Skin of body (tissue), 2 donors: Measurements from ENCODE around the gene GLRA3. TPM values are rescaled to one million over a fixed set of nuclear protein-coding genes. Genes with fewer than 3 reads are reported as not detected.
"Not testable (repeated sequence)": the region's sequence is repeated elsewhere in the genome, so short reads cannot be mapped to it uniquely, and the experiment has no call there.

Experiments
- DNase-seq: peaks from one replicate; lab custom pipeline; 2025; lab: John Stamatoyannopoulos, UW
- total RNA-seq: library from RNA; depleted of rRNA; stranded (reverse); fragments of >200 nt; gene quantifications from one replicate; pipeline ENCODE4 v1.2.3, GENCODE V29; 2014

GLRA3 gene
- total RNA-seq = not detected

GRCh38 chr4:174828845-174829701 is at the start of gene GLRA3:
Gene GLRA3 (minus strand): TSS chr4:174829247. CDS start chr4:174828811, 436 bp downstream.
- DNase-seq = no peak

DNA sequence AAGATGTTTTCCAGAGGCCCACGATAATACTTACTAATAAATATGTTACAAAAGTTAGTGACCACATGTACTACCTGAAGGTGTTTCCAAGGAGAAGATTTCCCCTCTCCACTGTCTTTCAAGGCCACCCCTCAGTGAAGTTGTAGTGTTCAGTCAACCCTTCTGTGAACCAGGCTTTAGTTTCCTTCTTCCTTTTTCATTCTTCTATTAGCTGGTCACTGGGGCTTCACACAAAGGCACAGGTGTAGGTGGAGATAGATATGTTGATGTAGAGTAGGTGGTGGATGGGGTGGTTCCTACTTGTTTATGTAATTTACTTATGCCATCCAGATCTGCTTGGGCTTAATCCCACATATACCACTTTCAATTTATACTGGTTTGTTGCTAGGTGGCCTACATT is 45.9 kb upstream of the GLRA3 start:
- DNase-seq = no peak

GRCh38 chr4:174873931-174874330 is 44.9 kb upstream of the GLRA3 start:
- no peak for DNase-seq

DNA sequence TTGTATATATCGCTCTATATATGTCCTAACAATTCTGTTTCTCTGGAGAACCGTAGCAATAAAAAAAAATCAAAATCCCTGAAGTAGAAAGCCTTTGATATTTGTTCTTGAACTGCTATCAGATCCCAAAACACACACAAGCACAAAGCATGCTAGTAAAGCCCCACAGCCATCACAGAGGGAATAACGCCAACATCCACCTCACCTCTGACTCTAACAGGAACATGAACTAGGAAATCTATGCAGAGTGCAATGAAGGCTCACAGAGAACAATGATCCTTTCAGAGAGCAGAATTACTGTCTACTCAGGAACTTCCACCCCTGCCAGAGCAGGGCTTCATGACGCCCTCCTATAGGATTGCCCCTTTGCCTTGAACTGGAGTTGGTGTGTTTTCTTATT is 44.1 kb upstream of the GLRA3 start:
- not testable (repeated sequence) for DNase-seq

GRCh38 chr4:174871407-174871806 is 42.4 kb upstream of the GLRA3 start:
- no peak for DNase-seq

DNA sequence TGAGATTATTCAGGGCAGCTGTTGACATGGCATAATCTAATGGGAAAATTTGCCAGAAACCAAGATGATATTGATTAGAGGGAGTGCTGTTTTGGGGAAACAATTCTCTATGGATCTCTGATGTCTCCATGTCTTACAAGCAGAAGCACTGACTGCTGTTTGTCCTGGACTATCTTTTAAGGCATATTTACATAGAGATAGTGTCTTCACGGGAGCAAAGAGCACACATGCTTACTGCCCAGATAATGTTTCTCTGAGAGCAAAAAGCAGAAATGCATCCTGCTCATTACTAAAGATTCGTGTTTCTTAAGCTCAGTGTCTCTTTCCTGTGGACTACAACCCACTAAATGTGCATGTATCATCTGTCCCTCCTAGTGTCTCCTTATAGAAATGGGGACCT is 41.3 kb upstream of the GLRA3 start:
- DNase-seq = no peak

DNA sequence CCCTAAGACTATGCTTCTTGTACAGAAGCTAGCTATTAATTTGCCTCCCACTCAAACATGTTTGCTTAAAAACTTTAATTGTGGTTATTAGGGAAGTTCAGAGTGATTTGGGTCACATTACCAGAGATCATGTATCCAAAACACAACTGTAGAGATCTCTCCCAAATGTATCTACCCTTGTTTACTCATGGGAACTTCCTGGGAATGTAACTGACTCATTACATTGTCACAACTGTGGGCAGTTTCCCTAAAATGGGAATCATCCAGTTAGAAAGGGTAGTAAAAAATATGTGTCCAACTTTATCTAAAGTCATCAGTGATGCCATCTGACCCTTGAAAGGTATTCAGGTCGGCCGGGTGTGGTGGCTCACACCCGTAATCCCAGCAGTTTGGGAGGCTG is 40.3 kb upstream of the GLRA3 start:
- DNase-seq = no peak

DNA sequence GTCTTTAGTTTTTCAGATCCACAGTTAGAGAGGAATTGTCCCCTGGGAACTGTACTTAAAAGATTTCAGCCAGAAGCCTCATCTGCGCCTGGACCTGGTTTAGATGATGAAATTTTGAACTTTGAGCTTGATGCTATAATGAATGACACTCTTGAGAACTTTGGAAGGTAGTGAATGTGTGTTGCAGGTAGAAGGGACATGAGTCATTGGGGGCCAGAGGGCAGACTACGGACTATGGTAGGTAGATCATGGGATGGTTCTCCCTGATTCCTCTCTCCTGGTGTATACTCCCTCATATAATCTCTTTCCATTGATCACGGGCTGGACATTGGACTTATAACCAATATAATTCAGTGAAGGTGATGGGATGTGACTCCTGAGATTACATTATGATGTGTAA is 38.9 kb upstream of the GLRA3 start:
- DNase-seq = no peak

DNA sequence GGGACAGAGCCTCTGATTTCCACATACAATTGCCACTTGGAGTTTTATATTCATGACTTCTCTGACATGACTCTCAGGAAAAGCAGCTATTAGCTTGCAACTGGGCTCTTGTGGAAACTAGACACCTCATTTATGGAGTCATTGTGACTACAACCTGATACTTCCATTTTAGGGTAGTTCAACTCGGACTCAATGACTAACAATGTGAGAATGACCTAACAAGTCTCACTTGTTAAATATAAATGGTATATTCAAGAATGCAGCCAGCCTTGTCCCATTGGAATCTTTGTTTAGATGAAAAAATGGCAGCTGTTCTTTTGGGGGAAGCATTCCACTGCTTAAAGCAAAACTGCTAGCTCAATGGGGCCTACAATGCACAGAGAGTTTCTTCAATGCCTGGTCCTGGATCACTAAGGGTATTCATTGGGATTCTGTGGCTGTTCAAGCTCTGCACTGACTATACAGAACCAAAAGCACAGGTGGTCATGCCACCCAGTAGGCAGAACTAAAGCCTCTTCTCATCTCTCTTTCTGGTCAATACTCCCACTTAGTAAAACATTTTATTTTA is 36.5 kb upstream of the GLRA3 start:
- DNase-seq = no peak

DNA sequence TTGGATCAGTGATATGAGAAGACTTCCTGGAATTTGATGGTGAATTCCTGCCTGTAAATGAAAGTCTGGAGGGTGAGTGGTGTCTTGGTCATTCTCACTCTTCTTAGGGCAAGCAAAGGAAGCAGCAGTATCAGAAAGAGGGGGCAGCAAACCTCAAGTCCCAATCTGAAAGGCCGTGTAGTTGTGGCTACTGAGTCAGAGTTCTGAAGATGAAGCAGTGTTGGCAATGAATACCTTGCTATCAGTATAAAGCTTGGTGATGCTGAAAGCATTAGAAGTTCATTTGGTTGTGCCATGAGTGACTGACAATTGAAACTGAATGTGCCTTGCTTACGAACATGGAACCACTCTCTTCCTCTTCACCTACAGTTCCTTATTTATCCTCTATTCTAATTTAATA is 35.0 kb upstream of the GLRA3 start:
- no peak for DNase-seq

GRCh38 chr4:174860588-174860987 is 31.5 kb upstream of the GLRA3 start:
- no peak for DNase-seq

GRCh38 chr4:174859904-174860303 is 30.9 kb upstream of the GLRA3 start:
- no peak for DNase-seq

DNA sequence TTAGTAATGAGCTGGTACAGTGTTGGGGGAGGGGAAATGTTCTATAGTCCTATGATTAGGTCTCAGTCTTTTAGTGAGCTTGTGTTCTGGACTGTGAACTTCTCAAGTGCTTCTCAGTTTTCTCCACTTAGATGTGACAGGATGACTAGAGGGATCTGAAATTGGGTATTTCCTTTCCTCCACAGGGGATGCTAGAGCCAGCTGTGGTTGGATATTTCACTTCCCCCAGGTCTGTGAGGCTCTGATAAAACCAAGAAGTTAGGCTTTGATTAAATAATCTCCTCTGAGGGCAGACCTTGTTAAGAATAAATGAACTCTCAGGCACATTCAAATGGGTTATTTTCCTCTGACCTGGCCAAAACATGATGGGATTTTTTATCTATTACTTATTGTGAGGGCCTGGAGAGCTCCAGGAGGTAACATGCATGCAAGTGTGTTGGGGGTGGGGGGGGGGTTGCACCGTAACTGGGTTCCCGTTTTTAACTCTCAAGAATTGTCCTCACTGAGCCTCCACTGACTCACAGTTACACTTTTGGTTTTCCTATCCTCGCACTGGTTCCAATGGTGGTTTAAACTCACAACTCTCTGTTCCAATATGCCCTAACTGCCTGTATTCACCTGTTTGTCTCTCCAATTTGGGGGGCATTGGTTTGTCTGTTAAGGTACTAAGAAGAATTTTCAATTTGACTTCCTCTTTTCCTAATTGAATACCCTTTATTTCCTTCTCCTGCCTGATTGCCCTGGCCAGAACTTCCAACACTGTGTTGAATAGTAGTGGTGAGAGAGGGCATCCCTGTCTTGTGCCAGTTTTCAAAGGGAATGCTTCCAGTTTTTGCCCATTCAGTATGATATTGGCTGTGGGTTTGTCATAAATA is 28.1 kb upstream of the GLRA3 start:
- DNase-seq = no peak

- no peak for DNase-seq
Measured at GRCh38 chr4:174855050-174855449, 26.0 kb upstream of the GLRA3 start.

GRCh38 chr4:174853629-174854028 is 24.6 kb upstream of the GLRA3 start:
- no peak for DNase-seq

DNA sequence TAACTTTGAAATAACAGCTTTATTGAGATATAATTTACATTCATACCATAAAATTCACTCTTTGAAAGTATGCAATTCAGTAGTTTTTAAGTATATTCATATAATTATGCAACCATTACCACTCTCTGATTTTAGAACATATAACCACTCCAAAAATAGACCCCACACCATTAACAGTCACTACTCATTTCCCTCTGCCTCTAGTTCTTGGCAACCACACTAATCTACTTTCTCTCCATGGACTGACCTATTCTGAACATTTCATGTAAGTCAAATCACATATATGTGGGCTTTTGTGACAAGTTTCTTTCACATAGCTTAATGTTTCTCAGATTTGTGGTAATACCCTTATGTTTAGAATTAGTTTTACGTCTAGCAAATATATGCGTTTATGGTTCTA is 19.5 kb upstream of the GLRA3 start:
- no peak for DNase-seq

- DNase-seq = no peak
Measured at GRCh38 chr4:174847801-174848427, 18.9 kb upstream of the GLRA3 start.

GRCh38 chr4:174835536-174835935 is 6.5 kb upstream of the GLRA3 start:
- no peak for DNase-seq

DNA sequence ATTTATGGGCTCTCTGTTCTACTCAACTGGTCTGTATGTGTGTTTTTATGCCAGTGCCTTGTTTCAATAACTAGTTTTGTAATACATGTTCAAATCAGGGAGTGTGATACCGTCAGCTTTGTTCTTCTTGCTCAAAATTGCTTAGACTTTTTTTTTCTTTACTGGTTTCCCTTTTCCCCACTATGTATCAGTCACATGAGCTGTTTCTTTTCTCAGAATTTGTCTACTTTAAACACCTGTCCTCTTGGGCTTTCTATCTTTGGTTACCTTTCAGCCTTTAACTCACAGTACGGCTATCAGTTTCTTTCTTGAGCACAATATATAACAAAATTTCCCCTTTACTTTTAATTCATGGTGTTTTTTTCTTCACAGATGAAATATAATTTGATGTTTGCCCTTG is 5.4 kb upstream of the GLRA3 start:
- no peak for DNase-seq

DNA sequence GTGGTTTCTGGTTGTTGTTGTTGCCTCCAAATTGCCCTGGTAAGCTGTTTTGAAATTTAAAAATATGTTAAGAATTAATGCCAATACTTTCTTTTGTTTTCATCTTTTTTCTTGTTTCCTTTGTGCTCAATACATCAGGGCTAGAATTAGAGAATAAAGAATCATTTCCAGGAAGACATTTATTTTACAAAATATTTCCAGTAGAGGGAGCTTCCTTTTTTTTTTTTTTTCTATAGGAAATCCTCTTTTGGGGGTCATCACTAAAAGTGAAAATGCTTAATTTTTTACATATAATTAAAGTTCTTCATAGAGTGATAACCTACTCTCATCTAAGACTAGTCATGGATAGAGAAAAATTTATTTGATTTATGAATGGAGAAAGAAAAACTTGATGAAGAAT is 2.4 kb downstream of the GLRA3 start:
- no peak for DNase-seq

DNA sequence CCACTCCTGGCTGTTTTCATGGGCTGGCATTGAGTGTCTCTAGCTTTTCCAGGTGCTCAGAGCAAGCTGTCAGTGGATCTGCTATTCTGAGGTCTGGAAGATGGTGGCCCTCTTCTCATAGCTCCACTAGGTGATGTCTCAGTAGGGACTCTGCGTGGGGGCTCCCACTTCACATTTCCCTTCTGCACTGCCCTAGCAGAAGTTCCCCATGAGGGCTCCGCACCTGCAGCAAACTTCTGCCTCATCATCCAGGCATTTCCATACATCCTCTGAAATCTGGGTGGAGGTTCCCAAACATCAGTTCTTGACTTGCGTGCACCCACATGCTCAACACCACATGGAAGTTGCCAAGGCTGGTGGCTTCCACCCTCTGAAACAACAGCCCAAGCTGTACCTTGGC is 13.8 kb downstream of the GLRA3 start:
- DNase-seq = no peak

GRCh38 chr4:174813292-174813691 is 15.8 kb downstream of the GLRA3 start:
- no peak for DNase-seq
